ENCODE results near the gene EVPL. TPM values are rescaled to one million over a fixed set of nuclear protein-coding genes. Genes with fewer than 3 reads are reported as not detected.
A peak's percentile ranks its signal among the peaks of the same experiment; 100 is the strongest.

The EVPL gene
- polyA plus RNA-seq, 3 donors, result not detected

DNA sequence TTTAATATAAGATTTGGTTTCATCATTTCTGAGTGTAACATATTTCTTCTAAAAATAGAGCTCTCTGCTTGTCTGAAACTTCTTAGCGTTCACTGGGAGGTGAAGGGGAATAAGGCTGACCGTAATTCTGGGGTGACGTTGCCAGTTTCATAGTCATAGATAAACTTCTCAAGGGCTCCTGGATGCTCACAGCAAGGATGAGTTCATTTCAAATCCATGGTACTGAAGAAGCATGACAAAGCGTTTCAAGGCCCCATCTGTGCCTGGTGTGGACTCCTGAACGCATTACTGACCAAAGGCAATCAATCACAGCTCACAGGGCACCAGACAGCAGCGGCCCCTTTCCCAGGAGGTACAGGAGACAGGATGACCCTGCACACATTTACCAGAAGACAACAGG is 12.0 kb upstream of the EVPL start:
- Mint-ChIP-seq H3K27ac (peak overlapping the region in 1 of 7 donors; percentile 7), H3K36me3 (peaks cover 56 to 70% of the 10 kb centered on the region in 2 donors), H3K27me3 (ENCODE audit: low read depth in 3 of 3) (no peaks in the 10 kb centered on the region), H3K9me3 (no peaks in the 10 kb centered on the region), H3K4me3 (no peak overlapping the region), H3K4me1 (no peaks in the 10 kb centered on the region)
- DNase-seq, result no peak
- intact Hi-C loops (cut with micrococcal nuclease), result no loop called here
- Histone ChIP-seq H3K36me3 (replicated peaks in 1 of 2; ENCODE audit: control insufficient read depth in 1 of 2, insufficient read depth in 2 of 2, low read length in 2 of 2) (peaks cover 53 to 66% of the 10 kb centered on the region in 2 donors), H3K27ac (ENCODE audit: low read depth in 1 of 2, low read length in 2 of 2) (peak overlapping the region in 1 of 2 donors; percentile 20), H3K9ac (ENCODE audit: insufficient read depth, low read length, poor library complexity, severe bottlenecking) (no peak overlapping the region), H3K4me3 (replicated peaks in 1 of 3; ENCODE audit: low read depth in 2 of 3, low read length in 3 of 3) (no peak overlapping the region), H2AFZ (ENCODE audit: insufficient read depth, low read depth, low read length, poor library complexity, severe bottlenecking) (no peak overlapping the region), H3K27me3 (ENCODE audit: control insufficient read depth in 2 of 2, insufficient read depth in 2 of 2, low read length in 2 of 2) (no peaks in the 10 kb centered on the region), H3K9me3 (replicated peaks in 1 of 2; ENCODE audit: control insufficient read depth in 1 of 2, insufficient read depth in 1 of 2, low read length in 2 of 2) (no peaks in the 10 kb centered on the region), H4K20me1 (ENCODE audit: insufficient read depth, low read length) (no peaks in the 10 kb centered on the region), H3K4me2 (replicated peaks; ENCODE audit: extremely low read depth, low read length, poor library complexity, severe bottlenecking) (no peak overlapping the region), H3K4me1 (ENCODE audit: control insufficient read depth in 1 of 2, insufficient read depth in 2 of 2, low read length in 2 of 2) (no peaks in the 10 kb centered on the region), H3K79me2 (ENCODE audit: insufficient read depth, low read length) (no peaks in the 10 kb centered on the region)
- TF ChIP-seq, protein P1, sequence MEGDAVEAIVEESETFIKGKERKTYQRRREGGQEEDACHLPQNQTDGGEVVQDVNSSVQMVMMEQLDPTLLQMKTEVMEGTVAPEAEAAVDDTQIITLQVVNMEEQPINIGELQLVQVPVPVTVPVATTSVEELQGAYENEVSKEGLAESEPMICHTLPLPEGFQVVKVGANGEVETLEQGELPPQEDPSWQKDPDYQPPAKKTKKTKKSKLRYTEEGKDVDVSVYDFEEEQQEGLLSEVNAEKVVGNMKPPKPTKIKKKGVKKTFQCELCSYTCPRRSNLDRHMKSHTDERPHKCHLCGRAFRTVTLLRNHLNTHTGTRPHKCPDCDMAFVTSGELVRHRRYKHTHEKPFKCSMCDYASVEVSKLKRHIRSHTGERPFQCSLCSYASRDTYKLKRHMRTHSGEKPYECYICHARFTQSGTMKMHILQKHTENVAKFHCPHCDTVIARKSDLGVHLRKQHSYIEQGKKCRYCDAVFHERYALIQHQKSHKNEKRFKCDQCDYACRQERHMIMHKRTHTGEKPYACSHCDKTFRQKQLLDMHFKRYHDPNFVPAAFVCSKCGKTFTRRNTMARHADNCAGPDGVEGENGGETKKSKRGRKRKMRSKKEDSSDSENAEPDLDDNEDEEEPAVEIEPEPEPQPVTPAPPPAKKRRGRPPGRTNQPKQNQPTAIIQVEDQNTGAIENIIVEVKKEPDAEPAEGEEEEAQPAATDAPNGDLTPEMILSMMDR (IDR thresholded peaks at IDR 0.05), result no peak
- 100% methylated on average over 6 of the region's 6 CpGs for WGBS (ENCODE audit: insufficient coverage)

DNA sequence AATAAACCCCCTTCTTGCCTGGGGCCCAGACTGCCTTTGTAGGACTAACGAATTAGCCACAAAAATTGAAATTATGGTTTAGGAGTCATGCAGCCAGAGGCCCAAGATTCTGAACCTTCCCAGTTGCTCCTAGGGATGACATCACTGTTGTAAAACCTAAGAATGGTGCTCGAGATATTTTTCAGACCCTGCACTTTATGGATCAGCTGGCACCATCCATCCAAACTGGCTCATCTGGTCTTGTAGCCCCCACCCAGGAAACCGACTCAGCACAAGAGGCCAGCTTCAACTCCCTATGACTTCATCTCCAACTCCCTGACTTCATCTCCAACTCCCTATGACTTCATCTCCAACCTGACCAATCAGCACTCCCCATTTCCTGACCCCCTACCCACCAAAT is 10.9 kb upstream of the EVPL start:
- Histone ChIP-seq H4K20me1 (ENCODE audit: insufficient read depth, low read length) (no peaks in the 10 kb centered on the region), H3K9ac (ENCODE audit: insufficient read depth, low read length, poor library complexity, severe bottlenecking) (no peak overlapping the region), H3K27ac (ENCODE audit: low read depth in 1 of 2, low read length in 2 of 2) (no peak overlapping the region), H3K36me3 (replicated peaks in 1 of 2; ENCODE audit: control insufficient read depth in 1 of 2, insufficient read depth in 2 of 2, low read length in 2 of 2) (peaks cover 42 to 55% of the 10 kb centered on the region in 2 donors), H3K4me1 (ENCODE audit: control insufficient read depth in 1 of 2, insufficient read depth in 2 of 2, low read length in 2 of 2) (no peaks in the 10 kb centered on the region), H3K27me3 (ENCODE audit: control insufficient read depth in 2 of 2, insufficient read depth in 2 of 2, low read length in 2 of 2) (no peaks in the 10 kb centered on the region), H3K9me3 (replicated peaks in 1 of 2; ENCODE audit: control insufficient read depth in 1 of 2, insufficient read depth in 1 of 2, low read length in 2 of 2) (no peaks in the 10 kb centered on the region), H3K4me3 (replicated peaks in 1 of 3; ENCODE audit: low read depth in 2 of 3, low read length in 3 of 3) (no peak overlapping the region), H2AFZ (ENCODE audit: insufficient read depth, low read depth, low read length, poor library complexity, severe bottlenecking) (no peak overlapping the region), H3K79me2 (ENCODE audit: insufficient read depth, low read length) (no peaks in the 10 kb centered on the region), H3K4me2 (replicated peaks; ENCODE audit: extremely low read depth, low read length, poor library complexity, severe bottlenecking) (no peak overlapping the region)
- Mint-ChIP-seq H3K27ac (peak overlapping the region in 2 of 7 donors; percentile 0 to 34), H3K4me3 (no peak overlapping the region), H3K4me1 (no peaks in the 10 kb centered on the region), H3K27me3 (ENCODE audit: low read depth in 3 of 3) (peaks cover 0 to 2% (median 0%) of the 10 kb centered on the region in 3 donors), H3K9me3 (no peaks in the 10 kb centered on the region), H3K36me3 (peaks cover 46 to 59% of the 10 kb centered on the region in 2 donors)
- TF ChIP-seq, protein P1 (IDR thresholded peaks at IDR 0.05), result no peak
- no peak for DNase-seq
- 89% methylated on average over 3 of the region's 3 CpGs for WGBS (ENCODE audit: insufficient coverage)
- intact Hi-C loops (cut with micrococcal nuclease), result no loop called here

Data from CD14-positive monocyte (primary cell).